Measurements from ENCODE around the gene MACROH2A1.

The MACROH2A1 gene

DNA sequence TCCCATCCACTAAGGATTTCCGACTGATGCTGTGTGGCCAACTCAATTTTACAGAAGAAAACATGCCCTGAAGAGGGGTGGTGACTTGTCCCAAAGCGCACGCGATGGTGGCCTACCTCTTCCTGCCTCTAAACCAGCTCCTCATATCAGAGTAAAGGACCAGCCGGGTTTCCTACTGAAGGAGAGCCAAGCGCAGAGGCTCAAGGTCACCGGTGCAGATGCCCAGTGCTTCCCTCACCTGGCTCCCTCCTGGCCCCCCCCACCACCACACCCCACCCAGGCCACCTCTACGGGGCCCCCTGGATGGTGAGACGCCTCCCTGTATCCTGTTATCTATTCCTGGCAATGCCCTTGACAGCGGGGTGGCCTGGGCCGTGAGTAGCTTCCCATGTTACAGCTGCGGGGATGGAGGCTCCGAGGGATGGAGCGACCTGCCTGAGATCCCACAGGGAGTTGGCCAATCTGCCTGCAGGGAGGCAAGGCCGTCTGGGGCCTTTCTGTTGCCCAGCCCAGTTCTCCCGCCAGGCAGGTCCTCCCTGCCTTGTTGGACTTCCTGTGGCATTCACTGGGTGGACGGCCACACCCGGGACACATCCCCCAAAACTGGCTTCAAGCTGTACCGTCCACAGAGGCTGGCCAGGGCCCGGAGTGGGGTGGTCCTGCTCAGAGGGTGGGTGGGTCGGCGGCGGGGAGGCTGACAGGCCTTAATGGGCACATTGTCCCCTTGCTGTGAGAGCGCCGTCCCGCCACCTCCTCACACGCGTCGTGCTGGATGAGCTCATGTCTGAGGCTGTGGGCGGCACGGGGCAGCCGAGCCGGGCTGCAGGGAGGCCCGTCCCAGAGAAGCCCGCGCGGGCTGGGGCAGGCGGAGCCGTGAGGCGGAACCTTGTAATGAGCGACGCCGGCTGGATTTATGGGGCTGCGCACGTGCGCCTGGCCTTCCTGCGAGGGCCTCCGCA is 72.5 kb downstream of the MACROH2A1 start:
- H3K4me3 ChIP-seq (ENCODE audit: low read depth, low read length) = no peak overlapping the region
- TF ChIP-seq, protein P1, sequence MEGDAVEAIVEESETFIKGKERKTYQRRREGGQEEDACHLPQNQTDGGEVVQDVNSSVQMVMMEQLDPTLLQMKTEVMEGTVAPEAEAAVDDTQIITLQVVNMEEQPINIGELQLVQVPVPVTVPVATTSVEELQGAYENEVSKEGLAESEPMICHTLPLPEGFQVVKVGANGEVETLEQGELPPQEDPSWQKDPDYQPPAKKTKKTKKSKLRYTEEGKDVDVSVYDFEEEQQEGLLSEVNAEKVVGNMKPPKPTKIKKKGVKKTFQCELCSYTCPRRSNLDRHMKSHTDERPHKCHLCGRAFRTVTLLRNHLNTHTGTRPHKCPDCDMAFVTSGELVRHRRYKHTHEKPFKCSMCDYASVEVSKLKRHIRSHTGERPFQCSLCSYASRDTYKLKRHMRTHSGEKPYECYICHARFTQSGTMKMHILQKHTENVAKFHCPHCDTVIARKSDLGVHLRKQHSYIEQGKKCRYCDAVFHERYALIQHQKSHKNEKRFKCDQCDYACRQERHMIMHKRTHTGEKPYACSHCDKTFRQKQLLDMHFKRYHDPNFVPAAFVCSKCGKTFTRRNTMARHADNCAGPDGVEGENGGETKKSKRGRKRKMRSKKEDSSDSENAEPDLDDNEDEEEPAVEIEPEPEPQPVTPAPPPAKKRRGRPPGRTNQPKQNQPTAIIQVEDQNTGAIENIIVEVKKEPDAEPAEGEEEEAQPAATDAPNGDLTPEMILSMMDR (IDR thresholded peaks at IDR 0.05; ENCODE audit: low read depth, low read length, missing control alignments) = no peak
- in situ Hi-C loops (cut with HindIII; ENCODE audit: low sequenced_read_pairs) = no loop called here
- DNase-seq (ENCODE audit: low read depth) = no peak

GRCh38 chr5:135324897-135325650 is 74.0 kb downstream of the MACROH2A1 start:
- no peak for DNase-seq (ENCODE audit: low read depth)
- TF ChIP-seq, protein P1 (IDR thresholded peaks at IDR 0.05; ENCODE audit: low read depth, low read length, missing control alignments) = no peak
- no peak overlapping the region for H3K4me3 ChIP-seq (ENCODE audit: low read depth, low read length)
- in situ Hi-C loops (cut with HindIII; ENCODE audit: low sequenced_read_pairs) = no loop called here

DNA sequence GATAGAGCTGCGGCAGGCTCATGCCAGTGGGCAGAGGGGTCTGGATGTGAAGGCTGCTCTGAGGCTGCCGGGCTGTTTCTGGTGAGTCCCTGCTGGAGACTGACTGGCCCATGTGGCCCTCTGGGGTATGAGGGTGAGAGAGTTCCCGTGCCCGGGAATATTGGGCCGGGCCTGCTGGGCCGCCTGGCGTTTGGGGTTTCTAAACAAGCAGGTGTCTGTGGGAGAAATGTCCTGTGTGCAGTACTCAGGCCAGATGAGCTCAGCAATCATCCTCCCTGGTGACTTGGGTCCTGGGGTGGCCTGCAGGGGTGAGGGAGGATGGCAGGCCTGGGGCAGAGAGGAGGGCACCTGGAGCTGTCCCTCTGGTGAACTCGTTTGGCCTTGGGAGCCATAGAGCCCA is 74.9 kb downstream of the MACROH2A1 start:
- no peak for DNase-seq (ENCODE audit: low read depth)
- in situ Hi-C loops (cut with HindIII; ENCODE audit: low sequenced_read_pairs) = no loop called here
- H3K4me3 ChIP-seq (ENCODE audit: low read depth, low read length) = no peak overlapping the region
- TF ChIP-seq, protein P1 (IDR thresholded peaks at IDR 0.05; ENCODE audit: low read depth, low read length, missing control alignments) = no peak

GRCh38 chr5:135323701-135324132 is 75.3 kb downstream of the MACROH2A1 start:
- in situ Hi-C loops (cut with HindIII; ENCODE audit: low sequenced_read_pairs) = no loop called here
- TF ChIP-seq, protein P1 (IDR thresholded peaks at IDR 0.05; ENCODE audit: low read depth, low read length, missing control alignments) = no peak
- DNase-seq (ENCODE audit: low read depth) = no peak
- H3K4me3 ChIP-seq (ENCODE audit: low read depth, low read length) = no peak overlapping the region

GRCh38 chr5:135323227-135323626 is 75.8 kb downstream of the MACROH2A1 start:
- DNase-seq (ENCODE audit: low read depth) = no peak
- TF ChIP-seq, protein P1 (IDR thresholded peaks at IDR 0.05; ENCODE audit: low read depth, low read length, missing control alignments) = no peak
- no peak overlapping the region for H3K4me3 ChIP-seq (ENCODE audit: low read depth, low read length)
- in situ Hi-C loops (cut with HindIII; ENCODE audit: low sequenced_read_pairs) = no loop called here

DNA sequence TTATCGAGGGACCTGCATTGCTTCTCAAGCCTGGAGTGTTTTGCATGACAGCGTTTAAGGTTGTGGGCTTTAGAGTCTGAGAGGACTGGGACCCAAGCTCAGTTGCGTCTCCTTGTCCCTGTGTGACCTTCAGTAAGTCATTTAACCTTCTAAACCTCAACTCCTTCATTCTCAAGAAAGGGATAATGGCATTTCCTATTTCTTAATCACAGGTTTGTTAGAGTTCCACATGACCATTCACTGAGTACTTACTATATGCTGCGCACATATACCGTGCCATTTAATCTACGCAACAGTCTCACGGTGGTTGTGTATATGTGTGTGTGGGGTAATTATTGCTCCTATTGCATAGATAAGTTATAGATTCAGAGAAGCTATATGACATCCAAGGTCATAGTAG is 76.3 kb downstream of the MACROH2A1 start:
- in situ Hi-C loops (cut with HindIII; ENCODE audit: low sequenced_read_pairs) = no loop called here
- DNase-seq (ENCODE audit: low read depth) = no peak
- H3K4me3 ChIP-seq (ENCODE audit: low read depth, low read length) = no peak overlapping the region
- TF ChIP-seq, protein P1 (IDR thresholded peaks at IDR 0.05; ENCODE audit: low read depth, low read length, missing control alignments) = no peak
